Stimulated activated CD4-positive, alpha-beta T cell treated with anti-CD3 and anti-CD28 coated beads, TNF-alpha, amount 100 ng/mL, for 1 hour (primary cell): ENCODE data around the gene LRRC63.
"Not testable (repeated sequence)": the region's sequence is repeated elsewhere in the genome, so short reads cannot be mapped to it uniquely, and the experiment has no call there.

ENCODE experiments used
- DNase-seq, 3 donors: peaks; one replicate each; pipeline ENCODE4 v3.0.0-alpha.2; 2020; ENCODE audit warnings: low read depth in 3 of 3, low spot score in 1 of 3

LRRC63 gene

DNA sequence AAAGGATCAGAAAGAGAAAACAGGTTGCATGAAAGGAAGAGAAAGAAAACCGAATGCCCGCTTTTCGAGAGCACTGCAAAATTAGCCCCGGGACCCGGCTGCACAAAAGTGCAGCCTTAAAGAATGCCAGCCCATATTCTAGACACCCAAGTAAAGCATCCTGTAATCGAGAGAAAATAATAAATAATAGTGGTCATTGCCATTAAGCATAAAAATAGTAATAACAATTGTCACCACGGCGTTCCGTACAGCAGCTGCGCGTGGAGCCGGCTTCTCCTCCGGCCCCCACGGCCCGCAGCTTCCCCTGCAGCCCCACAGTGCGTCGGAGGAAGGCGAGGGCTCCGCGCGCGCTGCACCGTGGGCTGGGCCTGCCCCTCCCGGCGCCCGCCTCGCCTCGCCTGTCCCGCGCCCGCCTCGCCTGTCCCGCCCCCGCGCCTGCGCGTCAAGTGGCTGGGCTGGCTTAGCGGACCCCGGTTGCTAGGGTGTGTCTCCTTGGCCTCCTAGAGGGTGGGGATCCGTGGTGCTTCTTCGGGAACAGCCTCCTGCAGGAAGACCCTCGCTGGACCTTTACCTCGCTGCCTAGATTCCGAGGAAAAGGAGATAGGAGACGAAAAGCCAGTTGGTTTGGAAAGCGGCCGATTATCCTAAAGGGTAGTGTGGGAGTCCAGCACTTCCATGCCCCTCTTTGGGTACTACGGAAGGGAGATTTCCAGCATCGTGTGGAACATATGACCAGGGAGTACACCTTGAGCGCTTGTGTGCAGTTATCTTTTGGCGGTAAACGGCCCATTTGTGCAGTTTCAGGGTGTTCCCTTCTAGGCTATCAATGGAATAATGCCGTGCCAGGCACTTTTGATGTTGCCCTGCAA lies at the start of gene LRRC63:
LRRC63 (plus strand) TSS at position 446 of the 869 bp plus-strand sequence. CDS start 1,107 bp downstream, outside the sequence.
- DNase-seq, result peak; percentile 47 to 72 (median 68)

- DNase-seq, result not testable (repeated sequence)
These were observed 49.0 kb upstream of the LRRC63 start for GRCh38 chr13:46162741-46163140.

GRCh38 chr13:46164661-46165060 lies 47.1 kb upstream of the LRRC63 start:
- no peak for DNase-seq

DNA sequence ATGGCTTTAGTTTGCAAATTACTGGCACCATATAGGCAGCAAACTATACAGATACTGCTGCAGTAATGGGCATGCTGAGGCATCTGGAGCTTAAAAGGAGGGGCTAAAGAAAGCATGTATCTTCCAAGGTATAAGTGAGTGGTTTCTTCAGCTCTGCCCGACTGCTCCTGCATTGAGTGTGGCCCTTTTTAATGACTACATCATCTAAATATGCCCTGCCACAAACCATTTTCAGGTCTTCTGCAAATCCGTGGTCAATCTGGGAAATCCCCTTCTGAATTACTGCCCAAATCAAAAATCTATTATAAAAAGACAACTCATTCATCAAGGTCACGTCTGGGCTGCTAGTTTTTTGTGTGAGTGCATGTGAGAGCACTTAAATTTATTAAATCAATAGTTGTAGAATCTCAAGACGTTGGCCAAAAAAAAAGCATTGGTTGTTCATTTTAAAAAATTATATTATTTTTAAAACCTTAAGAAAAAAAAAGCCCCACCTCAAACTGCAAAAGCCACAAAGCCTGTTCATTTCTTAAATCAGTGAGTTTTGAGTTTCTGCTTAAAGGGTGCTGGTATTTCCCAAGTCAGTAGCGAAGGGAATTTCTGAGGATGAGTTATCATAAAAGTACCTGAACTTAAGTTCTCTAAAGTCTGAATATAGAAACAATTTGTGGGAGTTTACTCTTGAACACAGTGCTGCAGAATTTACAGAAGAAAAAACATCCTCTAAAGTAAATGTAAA lies 46.1 kb upstream of the LRRC63 start:
- no peak for DNase-seq

DNA sequence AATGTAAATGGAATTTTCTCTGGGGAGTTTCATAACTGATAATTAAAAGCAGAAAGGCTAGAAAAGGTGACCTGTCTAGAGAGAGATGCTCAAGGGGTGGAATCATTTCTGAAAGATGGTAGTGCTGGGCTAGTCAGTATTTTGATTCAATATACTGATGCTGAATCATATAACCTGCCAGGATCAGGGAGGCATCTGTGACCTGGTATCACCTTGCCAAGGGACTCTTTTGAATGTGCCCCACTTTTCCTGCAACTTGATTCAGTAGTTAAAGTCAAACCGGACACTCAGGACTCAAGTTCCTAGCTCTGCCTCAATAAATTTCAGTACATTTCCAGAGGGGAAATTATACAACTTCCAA lies 45.5 kb upstream of the LRRC63 start:
- no peak for DNase-seq

DNA sequence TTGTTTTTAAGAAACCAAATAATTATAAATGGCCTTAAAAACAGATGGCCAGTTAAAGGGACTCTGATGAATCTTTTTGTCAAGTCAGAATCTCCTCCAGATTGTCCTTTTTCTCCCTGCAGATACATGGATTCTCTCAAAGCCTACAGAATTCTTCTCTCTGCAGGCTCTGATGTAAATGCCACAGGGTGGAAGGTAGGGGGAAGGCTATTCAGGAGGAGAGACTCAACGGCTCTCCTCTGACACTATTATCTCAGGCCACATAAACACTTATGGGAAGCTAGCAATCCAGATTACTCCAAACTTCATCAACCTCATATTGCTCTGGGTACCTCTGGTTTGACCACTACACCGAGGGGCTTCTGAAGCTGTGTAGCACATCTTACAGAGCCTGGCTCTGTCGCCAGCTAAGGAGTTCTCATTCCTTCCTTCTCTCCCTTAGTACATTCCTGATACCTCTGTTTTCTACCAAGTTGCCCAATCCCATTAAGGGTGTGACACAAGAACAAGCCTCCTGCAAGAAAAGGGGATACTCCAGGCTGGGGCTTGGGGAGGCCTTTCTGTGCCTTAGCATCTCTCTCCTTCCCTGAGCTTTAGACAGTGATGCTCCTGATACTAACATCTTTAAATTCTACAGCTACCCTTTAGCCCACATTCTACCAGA lies 44.6 kb upstream of the LRRC63 start:
- DNase-seq, result no peak

DNA sequence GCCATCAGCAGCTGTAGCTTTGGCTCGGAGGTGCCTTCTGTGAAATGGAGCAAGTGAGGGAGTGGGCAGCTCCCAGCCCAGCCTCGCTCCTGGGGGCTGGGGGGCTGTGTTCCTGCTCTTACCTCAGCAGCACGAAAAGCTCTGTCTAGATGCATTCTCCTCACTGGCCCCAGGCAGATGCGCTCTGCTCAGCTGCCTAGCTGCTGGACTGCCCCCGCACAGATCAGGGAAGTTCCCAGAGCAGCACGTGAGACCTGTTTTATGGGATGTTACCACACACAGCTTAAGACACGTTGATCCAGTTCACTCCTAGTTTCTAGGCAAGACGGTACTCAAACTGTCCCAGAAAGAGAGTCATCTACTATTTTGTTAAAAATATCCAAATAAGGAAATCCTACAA lies 43.4 kb upstream of the LRRC63 start:
- peak in 1 of 3 donors; percentile 35 for DNase-seq

DNA sequence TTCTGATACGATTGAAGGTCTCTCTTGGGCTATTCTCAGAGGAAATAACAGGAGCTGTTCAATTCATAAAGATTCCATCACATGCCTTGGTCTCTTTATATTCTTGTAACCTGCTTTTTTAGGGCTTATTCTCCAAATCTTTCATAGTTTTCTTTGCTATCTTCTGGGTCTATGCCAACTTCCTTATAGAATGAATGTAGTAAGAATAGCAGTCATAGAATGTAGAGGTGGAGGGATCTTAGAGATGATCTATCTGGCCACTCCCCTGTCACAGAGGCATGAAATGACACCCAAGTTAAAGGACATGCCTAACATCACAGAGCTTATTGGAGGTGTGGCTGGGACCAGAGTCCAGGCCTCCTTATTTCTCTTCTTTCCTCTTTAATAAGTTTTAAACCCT lies 42.9 kb upstream of the LRRC63 start:
- DNase-seq, result no peak

DNA sequence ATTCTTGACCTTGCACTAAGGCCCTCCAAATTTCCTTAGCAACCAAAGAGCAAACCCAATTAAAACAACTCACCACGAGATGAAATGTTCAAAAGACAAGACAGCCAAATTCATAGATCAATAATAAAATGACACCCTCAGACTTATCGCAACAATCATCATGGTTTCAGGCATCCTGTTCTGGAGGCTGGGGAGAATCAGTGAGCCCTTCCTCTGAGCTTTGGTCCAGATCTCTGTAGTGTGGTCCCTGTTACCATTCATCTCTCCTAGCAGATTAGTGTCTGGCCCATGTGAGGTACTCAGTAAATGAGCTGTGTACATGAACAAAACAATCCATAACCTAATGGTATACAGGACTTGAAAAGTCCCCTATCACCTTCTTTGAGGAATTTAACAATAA lies 42.0 kb upstream of the LRRC63 start:
- no peak for DNase-seq

DNA sequence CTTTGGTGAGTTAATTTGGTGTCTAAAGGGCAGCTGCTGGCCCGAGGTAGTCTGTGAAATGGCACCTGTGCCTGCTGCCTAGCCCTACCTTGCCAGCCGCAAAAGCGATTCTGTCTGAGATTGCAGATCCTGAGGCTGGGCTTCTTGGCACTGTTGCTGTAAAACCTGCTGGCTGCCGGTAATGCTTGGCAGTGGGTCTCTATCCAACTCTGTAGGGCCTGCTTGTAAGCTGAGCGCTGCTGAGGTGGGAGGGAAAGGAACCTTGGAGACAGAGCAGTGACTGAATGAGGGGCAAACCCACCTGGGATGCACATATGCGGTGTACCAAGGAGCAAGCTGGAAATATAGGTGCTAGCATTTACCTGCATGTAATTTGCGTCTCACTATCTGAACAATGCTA lies 41.5 kb upstream of the LRRC63 start:
- DNase-seq, result no peak

DNA sequence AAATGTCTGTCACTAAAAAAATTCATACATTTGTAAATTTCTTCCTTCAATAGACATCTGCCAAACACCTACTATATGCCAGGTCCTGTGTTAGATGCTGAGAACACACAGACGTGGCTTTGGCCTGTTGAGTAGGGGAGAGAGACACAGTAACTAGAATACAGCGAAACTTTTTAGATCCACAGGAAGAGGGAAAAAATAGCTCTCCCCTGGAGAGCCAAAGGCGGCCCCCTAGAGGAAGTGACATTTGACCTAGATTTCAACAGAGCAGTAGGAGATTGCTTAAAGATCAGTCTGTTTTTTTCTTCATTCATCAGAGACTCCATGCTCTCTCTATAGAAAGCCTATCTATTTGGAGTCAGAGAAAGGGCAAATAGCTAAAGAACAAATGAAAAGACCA lies 41.0 kb upstream of the LRRC63 start:
- no peak for DNase-seq

DNA sequence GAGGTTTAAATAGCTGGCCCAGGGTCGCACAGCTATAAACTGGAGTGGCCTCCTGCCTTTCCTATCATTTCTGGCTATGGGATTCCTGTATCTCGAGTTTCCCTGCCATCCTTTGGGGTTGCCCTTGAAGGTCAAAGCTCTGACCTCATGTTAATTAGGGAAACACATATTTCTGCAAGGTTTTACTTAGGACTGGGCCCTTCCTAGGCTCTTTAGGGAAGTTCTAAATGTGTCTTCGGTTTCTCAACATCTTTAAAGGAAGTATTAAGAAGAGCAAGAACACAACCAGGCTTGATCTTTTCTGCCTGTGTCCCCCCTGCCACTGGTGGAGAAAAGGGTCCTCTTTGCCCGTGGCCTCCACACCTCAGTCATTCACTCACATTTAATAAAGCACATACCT lies 40.5 kb upstream of the LRRC63 start:
- no peak for DNase-seq

DNA sequence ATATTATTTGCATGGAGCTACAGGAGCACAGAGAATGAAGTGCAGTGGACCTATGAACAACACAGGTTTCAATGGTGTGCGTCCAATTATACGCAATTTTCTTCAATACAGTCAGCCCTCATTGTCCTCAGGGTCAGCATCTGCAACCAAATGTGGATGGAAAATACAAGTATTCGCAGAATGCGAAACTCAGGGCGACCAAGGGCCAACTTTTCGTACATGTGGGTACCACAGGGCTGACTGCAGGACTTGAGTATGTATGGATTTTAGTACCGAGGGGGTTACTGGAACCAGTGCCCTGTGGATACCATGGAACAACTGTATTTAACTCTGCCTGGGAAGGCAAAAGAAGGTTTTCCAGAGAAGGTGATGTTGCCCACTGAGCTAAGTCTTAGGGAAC lies 40.0 kb upstream of the LRRC63 start:
- no peak for DNase-seq

DNA sequence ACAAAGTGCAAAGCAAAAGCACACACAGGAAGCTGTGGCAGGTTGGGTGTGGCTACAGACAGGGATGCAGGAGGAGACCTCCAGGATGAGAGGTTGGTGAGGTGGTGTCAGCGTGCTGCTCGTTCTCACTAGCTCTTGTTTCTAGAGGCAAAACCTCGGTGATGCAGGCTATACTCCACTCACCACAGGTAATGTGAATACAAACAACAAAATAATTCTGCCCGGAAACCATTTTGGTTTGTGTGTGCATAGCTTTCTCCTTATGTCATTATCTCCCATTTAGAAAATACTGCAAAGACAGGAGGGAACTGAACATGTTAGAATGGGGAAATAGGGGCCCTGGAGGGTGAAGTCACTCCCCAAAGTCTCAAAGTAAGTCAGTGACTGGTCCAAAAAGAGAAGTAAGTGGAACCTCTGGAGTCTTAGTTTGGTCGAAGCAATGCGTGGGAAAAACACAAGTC lies 39.2 kb upstream of the LRRC63 start:
- no peak for DNase-seq

GRCh38 chr13:46173656-46174055 lies 38.1 kb upstream of the LRRC63 start:
- no peak for DNase-seq

DNA sequence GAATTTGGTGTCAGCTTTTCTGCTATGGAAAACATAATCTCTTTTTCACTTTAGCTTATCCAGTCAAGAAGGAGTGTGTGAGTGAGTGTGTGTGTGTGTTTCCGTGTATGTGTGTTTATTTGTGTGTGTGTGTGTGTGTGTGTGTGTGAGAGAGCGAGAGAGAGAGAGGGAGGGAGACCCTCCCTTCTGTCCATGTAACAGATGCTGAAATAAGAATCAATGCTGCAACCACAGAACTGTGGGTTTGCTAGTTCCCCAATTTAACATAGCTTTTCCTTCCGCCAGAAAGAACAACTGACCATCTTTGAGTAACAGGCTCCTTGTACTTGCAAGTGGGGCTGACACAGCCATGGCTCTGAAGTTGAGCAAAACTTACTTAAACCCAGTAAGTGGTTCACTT lies 35.0 kb upstream of the LRRC63 start:
- DNase-seq, result no peak

DNA sequence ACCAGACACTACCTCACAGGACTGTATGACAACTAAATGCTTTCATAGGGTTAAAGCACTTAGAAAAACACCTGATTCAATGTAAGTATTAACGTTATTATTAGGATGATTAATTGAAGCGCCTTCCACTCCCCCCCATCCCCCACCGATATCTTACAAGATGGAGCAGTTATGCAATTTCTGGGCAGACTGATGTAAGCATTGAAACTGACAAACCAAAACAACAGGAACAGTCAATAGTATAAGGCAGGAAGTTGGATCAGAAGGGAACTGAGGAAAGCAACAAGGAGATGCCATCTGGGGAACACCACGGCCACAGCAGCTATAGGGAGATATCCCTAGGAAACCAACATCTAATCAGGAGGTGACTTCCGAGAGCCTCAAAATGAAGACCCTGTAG lies 33.6 kb upstream of the LRRC63 start:
- DNase-seq, result no peak

DNA sequence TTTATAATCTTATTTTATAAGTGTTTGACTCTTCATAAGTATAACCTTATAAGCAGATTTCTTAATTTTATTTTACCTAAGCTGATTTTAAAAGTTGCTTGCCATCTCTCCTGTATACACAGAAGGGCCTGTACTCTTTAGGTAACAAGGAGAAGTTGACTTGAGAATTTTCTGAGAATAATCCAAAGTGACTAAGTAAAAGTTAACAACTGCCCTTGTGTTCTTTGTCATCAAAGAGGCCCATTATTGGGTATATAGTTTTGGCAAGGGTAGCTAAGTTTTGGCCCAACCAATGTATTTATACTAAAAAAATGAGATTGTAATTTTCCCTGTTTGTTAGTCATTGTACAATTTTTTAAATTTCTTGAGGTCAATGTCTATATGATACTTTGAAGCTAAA lies 32.9 kb upstream of the LRRC63 start:
- no peak for DNase-seq

GRCh38 chr13:46179491-46179908 lies 32.2 kb upstream of the LRRC63 start:
- peak; percentile 50 to 57 (median 53) for DNase-seq

GRCh38 chr13:46179969-46180763 lies 31.6 kb upstream of the LRRC63 start:
- DNase-seq, result no peak

DNA sequence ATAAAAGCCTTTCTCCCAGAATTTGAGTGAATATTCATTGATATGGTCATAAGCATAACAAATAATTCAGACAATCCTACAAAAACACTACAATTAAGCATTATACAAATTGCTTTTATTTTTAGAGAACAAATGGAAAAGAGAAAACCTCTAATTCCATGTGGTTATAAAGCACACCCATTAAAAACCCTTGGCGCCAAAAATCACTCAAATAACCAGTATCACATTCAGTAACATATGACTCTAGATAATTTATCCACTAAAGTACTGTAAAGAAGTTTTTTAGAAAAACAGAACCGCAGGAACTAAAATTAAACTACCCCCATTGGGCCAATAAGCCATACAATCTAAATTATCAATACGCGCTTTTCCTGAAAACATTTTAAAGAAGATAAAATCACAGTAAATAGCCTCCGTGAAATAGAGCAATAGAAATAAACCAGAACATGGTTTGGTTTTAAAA lies 30.3 kb upstream of the LRRC63 start:
- no peak for DNase-seq
